ENCODE results near the gene RCHY1.
A peak's percentile ranks its signal among the peaks of the same experiment; 100 is the strongest.
"Not testable (repeated sequence)": the region's sequence is repeated elsewhere in the genome, so short reads cannot be mapped to it uniquely, and the experiment has no call there.

RCHY1 gene

DNA sequence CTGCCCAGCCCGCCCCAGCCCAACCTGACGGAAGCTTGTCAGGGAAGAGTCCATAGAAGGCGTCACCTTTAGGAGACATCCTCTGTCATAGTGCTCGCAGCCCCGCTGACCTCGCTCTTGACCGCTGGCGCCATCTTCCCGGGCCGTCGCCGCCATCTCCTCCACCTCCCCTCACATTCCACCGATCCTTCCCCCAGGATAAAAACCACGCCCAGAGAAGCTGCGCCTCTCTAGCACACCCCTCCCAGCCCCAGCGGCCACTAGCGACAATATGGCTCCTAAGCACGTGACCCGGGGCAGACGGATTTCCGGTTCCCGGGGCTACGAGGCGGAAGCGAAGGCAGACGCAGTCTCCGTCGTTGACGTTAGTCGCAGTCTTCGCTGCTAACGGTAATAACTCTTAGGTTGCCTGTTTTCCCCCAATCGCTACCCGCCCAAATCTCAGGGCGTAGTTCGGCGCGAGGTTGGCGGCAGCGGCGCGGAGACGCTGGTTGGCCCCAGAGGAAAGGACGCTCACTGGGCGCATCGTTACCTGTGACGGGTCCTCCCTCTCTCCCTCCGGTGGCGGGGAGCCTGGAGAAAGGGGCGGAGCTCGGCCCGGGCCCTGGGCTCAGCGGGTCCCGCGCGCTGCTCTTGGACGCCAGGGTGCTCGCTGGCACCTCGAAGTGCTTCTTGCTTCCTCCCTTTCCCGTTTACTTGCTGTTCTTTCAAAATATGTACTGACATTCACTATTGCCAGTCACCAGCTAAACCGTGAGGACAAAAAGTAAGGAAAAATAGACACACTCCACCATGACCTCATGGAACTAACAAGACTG lies at the start of gene RCHY1, which contains the start of gene THAP6:
Gene RCHY1, minus strand, starts transcription at position 273 of the 818 bp plus-strand sequence. Its CDS starts 117 bp downstream, at position 156.
Gene THAP6, plus strand, starts transcription at position 343 of the 818 bp plus-strand sequence. CDS start 980 bp downstream, outside the sequence.
- DNase-seq, result peak; percentile 85

DNA sequence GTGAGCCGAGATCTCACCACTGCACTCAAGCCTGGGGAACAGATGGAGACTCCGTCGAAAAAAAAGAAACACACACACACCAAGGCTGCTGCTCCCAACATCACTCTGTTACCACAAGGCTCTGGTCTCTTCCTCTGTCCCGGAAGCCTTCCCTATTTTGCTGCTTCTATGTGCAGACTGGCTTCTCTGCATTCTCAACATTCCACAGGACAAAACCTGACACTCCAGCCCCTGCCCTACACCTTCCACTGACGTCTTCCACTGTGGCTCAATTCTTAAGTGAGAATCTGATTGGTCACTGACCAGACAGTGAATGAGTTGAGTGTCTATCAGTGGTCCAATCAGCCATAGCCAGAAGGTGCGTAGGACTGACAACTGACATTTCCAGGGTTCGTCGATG lies 47.6 kb upstream of the RCHY1 start:
- DNase-seq, result no peak

DNA sequence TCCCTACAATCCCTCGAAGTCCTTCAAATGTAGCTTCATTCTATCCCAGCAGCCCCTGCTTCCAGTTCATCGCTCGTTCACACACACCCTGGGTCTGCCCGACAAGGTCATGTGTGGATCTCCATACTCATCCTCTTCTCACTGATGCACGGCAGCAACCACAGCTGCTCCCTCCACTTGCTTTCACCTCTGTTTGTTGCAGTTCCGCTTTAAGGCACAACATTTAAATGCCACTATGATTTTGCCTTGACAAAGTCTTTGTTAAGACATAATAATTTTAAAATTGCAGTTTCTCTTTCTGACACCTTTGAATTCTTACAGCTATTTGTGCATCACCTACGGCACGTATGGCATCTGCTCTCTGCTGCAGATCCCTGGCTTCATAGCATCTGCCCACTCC lies 43.5 kb upstream of the RCHY1 start:
- no peak for DNase-seq

DNA sequence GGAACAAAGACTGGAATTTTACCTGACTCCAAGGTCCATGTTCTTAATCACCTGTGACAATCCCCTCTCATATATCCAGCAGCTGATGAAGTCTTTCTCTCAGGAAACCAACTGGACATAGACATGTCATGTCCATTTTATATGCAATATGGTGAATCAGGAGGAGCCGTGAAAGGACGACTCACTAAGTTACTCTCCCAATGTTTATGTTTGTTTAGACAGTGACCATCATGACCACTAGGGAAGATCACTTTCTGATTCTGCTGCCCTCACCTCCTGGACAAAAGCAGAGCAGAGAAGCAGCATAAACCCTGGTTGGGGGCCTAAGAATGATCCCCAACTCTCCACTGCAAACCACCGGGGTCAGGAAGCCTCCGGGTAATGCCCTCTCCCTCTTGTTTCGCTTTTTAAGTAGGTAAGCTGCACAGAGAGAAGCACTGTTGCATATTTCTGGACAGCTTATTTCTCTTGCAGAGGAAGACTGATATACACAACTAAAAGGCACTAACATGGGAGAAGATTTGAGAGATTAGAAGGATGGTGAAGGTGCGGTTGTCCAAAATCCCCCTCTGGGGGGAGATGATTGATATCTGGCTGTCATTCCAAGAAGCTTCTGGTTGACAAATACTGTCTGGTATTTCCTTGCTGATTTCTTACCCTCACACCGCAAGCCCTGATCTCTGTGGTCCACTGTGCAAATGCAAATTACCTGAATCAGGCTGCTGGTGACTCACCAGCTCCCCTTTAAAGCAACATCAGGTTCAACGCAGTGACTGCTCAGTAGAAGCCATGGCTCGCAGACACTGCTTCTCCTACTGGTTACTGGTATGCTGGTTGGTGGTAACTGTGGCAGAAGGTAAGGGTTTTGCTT lies 41.3 kb upstream of the RCHY1 start, which contains the start of gene ODAPH:
Gene ODAPH, plus strand, starts transcription at position 773 of the 871 bp plus-strand sequence. Its CDS starts 17 bp downstream, at position 790.
- DNase-seq, result no peak

DNA sequence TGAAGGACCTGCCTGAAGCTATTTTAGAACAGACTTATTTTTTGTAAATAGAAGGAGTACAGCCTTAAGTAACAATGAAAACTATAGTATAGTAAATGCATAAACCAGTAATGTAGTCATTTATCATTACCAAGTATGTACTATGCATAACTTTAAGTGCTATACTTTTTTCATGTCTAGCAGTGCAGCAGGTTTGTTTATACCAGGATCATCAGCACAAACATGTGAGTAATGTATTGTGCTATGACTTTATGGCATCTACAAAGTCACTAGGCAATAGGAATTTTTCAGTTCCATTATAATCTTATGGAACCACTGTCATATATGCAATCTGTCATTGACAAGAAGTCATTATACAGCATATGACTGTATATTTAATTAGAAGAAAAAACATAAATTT lies 38.2 kb upstream of the RCHY1 start:
- no peak for DNase-seq

DNA sequence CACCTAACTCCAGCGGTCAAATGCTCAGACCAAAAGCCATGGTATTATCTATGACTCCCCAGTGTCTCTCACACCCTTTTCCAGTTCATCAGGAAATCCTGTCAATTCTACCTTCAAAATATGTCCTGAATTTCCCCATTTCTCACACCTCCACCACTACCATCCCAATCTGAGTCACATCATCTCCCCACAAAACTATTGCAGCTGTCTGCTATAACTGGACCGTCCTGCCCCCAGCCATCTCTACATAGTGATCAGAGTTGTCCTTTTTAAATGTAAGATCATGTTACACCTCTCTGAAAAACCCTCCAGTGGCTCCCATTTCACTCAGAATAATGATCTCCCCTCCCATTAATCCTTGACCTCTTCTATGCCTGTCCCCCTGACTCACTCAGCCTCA lies 34.8 kb upstream of the RCHY1 start:
- no peak for DNase-seq

DNA sequence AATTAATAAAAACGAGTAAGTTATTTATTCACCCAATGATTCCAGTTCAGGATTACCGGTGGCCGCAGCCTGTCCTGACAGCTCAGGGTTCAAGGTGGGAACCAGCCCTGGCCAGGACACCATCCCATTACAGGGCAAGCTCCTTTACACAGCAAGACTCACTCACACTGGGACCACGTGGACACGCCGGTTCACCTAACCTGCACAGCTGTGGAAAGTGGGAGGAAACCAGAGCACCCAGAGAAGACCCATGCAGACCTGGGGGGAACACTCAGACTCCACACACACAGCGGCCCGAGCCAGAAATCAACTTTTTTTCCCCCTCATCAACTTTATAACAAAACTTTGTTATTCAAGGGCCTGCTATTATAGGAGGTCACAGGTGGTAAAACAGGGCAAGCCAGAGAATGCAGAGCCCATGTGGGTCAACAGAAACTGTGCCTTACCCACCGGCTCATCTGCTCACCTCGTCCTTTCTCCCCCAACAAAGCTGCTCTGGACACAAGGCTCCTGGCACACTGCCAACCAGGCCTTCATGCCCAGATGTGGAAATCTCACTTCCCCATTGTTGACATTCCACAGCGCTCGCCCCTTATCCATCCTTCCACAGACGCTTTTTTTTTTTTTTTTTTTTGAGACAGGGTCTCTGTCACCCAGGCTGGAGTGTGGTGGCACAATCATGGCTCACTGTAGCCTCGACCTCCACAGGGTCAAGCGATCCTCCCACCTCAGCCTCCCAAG lies 33.6 kb upstream of the RCHY1 start:
- no peak for DNase-seq

DNA sequence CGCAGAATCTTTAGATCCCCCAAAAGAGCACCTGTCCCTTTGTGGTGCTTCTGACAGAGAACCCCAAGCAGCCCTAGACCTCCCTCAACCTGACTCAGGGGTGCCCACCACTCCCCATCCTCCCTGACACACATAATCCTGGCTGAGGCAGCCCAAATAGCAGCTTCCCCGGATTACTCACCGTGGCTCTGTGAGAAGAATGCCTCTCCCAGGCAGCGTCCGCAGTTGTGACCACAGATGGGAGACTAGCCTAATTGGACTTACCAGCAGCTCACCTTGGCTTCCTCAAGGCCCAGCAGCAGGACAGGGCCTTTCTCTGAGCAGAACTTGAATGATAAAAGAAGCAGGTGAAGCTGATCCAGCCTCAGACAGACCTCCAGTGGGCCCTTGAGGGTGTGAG lies 31.3 kb upstream of the RCHY1 start:
- DNase-seq, result no peak

DNA sequence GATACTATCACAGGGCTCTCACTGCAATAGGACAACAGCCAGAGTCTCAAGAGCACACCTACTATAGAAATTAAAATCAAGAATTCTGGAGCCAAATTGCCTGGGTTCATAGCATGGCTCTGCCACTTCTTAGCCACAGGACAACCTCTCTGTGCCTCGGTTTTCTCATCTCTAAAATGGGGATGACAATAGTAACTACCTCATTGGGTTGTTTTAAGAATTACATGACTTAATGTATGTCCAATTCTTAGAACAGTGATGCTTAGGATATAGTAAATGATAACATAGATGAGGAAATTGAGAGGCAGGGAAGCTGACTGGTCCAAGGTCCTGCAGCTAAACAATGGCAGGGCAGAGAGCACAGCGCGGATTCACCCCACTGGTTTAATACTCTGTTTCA lies 30.7 kb upstream of the RCHY1 start:
- DNase-seq, result no peak

DNA sequence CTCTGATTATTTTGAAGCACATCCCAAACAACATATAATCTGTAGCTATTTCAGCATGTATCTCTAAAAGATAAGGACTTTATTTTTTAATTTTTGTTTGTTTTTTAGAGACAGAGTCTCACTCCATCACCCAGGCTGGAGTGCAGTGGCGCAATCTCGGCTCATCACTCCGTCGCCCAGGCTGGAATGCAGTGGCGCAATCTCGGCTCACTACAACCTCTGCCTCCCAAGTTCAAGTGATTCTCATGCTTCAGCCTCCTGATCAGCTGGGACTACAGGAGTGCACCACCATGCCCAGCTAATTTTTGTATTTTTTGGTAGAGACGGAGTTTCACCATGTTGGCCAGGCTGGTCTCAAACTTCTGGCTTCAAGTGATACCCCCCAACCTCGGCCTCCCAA lies 30.0 kb upstream of the RCHY1 start:
- not testable (repeated sequence) for DNase-seq

DNA sequence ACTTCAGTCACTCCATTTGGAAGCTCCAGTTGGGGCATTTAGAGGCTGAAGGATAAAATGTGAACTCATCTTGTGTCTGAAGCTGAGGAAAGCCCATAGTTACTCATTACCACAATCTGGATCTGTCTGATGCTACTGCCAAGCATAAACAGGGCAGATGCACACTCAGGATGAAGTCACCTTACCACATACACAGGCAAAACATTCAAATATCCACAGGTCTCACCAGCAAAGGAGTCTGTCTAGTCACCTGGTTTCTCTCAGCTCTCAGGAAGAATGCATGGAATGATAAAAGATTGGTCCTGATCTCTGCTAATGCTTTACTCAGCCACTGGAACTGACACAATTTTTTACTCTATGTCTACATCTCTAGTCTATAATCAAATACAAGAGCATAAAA lies 28.6 kb upstream of the RCHY1 start:
- DNase-seq, result no peak

DNA sequence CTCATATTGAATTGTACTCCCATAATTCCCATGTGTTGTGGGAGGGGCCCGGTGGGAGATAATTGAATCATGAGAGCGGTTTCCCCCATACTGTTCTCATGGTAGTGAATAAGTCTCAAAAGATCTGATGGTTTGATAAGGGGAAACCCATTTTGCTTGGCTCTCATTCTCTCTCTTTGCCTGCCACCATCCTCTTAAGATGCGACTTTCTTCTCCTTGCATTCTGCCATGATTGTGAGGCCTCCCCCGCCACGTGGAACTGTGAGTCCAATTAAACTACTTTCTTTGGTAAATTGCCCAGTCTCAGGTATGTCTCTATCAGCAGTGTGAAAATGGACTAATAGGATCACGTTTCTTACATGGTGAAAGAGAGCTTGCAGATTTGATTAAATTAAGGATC lies 23.1 kb upstream of the RCHY1 start:
- DNase-seq, result not testable (repeated sequence)

DNA sequence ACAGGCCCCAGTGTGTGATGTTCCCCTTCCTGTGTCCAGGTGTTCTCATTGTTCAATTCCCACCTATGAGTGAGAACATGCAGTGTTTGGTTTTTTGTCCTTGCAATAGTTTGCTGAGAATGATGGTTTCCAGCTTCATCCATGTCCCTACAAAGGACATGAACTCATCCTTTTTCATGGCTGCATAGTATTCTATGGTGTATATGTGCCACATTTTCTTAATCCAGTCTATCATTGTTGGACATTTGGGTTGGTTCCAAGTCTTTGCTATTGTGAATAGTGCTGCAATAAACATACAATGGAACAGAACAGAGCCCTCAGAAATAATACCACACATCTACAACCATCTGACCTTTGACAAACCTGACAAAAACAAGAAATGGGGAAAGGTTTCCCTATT lies 19.7 kb upstream of the RCHY1 start:
- DNase-seq, result not testable (repeated sequence)

DNA sequence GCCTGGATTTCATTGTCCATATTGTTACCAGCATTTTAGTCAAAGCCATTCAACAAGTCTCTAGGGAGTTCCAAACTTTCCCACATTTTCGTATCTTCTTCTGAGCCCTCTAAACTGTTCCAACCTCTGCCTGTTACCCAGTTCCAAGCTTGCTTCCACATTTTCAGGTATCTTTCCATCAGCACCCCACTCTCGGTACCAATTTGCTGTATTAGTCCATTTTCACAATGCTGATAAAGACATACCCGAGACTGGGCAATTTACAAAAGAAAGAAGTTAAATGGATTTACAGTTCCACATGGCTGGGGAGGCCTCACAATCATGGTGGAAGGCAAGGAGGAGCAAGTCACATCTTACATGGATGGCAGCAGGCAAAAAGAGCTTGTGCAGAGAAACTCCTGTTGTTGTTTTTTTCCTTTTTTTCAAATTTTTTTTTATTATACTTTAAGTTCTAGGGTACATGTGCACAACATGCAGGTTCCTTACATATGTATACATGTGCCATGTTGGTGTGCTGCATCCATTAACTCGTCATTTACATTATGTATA lies 19.2 kb upstream of the RCHY1 start:
- DNase-seq, result not testable (repeated sequence)

DNA sequence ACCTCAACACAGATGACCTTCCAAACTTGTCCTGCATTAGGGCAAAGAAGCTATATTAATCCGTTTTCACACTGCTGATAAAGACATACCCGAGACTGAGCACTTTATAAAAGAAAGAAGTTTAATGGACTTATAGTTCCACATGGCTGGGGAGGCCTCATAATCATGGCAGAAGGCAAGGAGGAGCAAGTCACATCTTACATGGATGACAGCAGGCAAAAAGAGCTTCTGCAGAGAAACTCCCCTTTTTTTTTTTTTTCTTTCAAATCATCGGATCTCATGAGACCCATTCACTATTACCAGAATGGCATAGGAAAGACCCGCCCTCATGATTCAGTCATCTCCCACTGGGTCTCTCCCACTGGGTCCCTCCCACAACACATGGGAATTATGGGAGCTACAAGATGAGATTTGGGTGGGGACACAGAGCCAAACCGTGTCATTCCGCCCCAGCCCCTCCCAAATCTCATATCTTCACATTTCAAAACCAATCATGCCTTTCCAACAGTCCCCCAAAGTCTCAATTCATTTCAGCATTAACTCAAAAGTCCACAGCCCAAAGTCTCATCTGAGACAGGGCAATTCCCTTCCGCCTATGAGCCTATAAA lies 17.4 kb upstream of the RCHY1 start:
- not testable (repeated sequence) for DNase-seq

DNA sequence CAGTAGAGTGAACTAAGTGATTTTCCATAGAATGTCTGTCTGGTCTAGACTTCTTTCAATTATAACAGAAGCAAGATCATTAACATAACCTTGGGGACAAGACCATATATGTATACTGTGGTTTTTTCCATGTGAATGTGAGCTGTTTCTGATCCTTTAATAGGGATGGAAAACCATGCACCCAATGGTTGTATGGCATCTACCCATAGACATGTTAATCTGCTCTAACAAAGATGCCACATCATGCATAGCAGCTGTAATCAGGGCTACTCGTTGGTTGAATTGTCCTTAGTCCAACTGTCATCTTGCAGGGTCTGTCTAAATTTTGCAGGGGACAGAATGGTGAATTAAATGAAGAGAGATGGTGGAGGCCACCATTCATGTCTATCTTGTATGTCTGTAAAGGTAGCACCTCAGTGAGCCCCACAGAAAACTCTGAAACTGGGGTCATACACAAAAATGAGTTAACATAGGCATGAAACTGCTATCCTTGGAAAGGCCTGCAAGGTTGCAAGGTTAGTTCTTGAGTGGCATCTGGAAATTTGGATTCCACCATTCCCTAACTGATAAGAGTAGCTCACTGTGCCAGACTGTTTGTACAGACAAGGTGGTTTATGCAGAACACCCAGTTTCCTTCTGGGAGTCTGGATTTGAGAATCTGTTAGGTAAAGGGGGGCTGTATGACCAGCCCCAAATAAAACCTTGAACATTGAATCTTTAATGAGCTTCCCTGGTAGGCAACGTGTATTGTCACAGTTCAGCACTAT lies 16.5 kb upstream of the RCHY1 start:
- no peak for DNase-seq

DNA sequence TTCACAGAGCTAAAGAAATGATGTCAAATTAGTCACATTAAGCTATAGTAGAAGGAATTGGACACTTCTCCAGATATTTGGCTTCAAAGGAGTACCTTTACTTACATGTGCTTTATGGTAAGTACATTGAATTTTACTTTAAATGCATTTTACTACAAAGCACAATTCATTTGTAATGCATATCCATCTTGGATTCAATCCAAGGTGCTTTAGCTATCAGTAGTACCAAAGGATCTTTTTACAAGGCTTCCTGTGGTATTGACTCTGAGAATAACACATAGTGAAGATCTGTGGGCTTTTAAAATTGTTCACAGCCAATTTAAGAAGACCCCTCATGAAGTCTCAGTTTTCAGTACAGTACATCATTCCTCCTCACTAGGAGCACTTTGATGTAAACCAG lies 13.3 kb upstream of the RCHY1 start:
- no peak for DNase-seq

DNA sequence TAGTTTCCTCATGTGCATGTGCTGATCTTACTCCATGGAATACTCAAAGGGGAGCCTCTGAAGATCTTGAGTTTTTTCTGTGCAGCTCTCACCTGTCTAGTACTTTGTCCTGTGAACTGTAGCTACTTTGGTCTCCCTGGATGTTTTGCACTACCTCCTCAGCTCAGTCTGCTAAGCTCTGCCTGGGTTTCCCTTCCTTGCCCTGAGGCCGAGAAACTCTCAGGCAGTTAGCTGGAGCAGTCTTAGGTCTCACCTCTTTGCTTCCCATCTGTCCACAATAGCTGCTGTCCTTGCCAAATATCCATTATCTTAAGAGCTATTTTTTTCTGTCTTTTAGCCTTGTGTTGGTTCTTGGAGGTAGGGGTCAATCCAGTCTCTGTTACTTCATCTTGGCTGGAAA lies 11.7 kb upstream of the RCHY1 start:
- no peak for DNase-seq

DNA sequence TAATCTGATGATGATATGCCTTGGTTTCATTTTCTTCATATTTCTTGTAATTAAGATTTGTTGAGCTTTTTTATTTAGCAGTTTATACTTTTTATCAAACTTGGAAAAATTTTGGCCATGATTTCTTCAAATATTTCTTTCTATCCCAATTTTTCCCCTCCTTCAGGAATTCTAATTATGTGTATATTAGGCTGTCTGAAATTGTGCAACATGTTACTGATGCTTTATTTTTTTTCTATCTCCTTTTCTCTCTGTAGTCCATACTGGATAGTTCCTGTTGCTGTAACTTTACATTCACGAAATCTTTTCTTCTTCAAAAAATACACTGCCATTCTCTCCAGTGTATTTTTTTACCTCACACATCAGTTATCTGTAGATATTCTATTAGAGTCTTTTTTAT lies 10.9 kb upstream of the RCHY1 start:
- DNase-seq, result no peak

DNA sequence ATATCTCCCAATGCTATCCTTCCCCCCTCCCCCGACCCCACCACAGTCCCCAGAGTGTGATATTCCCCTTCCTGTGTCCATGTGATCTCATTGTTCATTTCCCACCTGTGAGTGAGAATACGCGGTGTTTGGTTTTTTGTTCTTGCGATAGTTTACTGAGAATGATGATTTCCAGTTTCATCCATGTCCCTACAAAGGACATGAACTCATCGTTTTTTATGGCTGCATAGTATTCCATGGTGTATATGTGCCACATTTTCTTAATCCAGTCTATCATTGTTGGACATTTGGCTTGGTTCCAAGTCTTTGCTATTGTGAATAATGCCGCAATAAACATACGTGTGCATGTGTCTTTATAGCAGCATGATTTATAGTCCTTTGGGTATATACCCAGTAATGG lies 5.2 kb upstream of the RCHY1 start:
- DNase-seq, result not testable (repeated sequence)

DNA sequence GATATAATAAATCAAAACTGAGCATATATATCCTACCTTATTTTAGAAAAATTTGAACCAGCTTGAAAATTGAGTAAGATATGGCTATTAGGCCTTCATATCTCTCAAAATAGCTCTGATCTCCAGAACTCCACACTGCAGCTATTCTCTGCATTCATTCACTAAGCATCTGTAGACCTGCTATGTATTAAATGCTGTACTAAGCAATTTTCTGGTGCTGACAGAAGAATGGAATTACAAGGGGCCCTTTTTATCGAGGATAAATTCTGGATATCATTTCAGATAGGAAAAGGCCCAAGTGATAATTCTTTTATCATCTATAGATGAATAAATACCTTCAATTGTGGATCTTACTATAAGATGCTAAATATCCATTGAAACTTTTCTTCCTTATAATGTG lies 1.9 kb upstream of the RCHY1 start:
- DNase-seq, result no peak

Data from GOT3 (cell line).